WTC11 (cell line): Measurements from ENCODE around the gene FILIP1L. TPM values are rescaled to one million over a fixed set of nuclear protein-coding genes. Genes with fewer than 3 reads are reported as not detected.
A peak's percentile ranks its signal among the peaks of the same experiment; 100 is the strongest.

Source experiments
- ATAC-seq: fragments of 200-7000 bp; cut with Tn5 transposase; 2 replicates; pipeline ENCODE4 v1.10.0; 2021; ENCODE audit warnings: mild to moderate bottlenecking, moderate library complexity
- Bru-seq: library from RNA; stranded (reverse); fragments of 400-500 nt; gene quantifications from one replicate; lab custom pipeline; 2021; lab: Mats Ljungman, UMichigan
- CTCF ChIA-PET: fragments of 300-600 bp; sonication (Branson Sonifier 250); formaldehyde crosslinking; loops from one replicate; lab custom pipeline; 2021; ENCODE audit warnings: antibody characterized with exemption; lab: Charles Lee
- POLR2A ChIA-PET: fragments of 350-600 bp; sonication (Branson Sonifier 250); formaldehyde crosslinking; loops from one replicate; lab custom pipeline; 2021; ENCODE audit warnings: antibody characterized with exemption; lab: Charles Lee
- DNase-seq: peaks from one replicate; pipeline ENCODE4 v3.0.0; 2021; ENCODE audit warnings: low spot score
- H3K27ac Mint-ChIP-seq: 2 replicates; pipeline ENCODE4 v1.8.0; 2021; ENCODE audit warnings: mixed read lengths
- H3K27me3 Mint-ChIP-seq: 2 replicates; pipeline ENCODE4 v1.8.0; 2021; ENCODE audit warnings: low read depth, mild to moderate bottlenecking, moderate library complexity, mixed read lengths
- H3K36me3 Mint-ChIP-seq: 2 replicates; pipeline ENCODE4 v1.8.0; 2021; ENCODE audit warnings: mixed read lengths
- H3K4me1 Mint-ChIP-seq: 2 replicates; pipeline ENCODE4 v1.8.0; 2022; ENCODE audit warnings: mixed read lengths
- H3K4me3 Mint-ChIP-seq: 2 replicates; pipeline ENCODE4 v1.8.0; 2021; ENCODE audit warnings: mild to moderate bottlenecking, moderate library complexity, mixed read lengths
- H3K9me3 Mint-ChIP-seq: 2 replicates; pipeline ENCODE4 v1.8.0; 2021; ENCODE audit warnings: mixed read lengths
- GABPB1 ChIP-seq: sonication (generic); formaldehyde crosslinking; IDR thresholded peaks from 2 replicates; pipeline ENCODE4 v1.8.1; 2023; ENCODE audit warnings: mild to moderate bottlenecking, missing genetic modification reagents
- JUN ChIP-seq: sonication (generic); formaldehyde crosslinking; IDR thresholded peaks from 2 replicates; pipeline ENCODE4 v1.8.0; 2023; ENCODE audit warnings: mild to moderate bottlenecking, missing genetic modification reagents
- SMAD4 ChIP-seq: sonication (generic); formaldehyde crosslinking; IDR thresholded peaks from 2 replicates; pipeline ENCODE4 v1.8.0; 2022; ENCODE audit warnings: mild to moderate bottlenecking, missing genetic modification reagents
- TEAD1 ChIP-seq: sonication (generic); formaldehyde crosslinking; IDR thresholded peaks from 2 replicates; pipeline ENCODE4 v1.8.0; 2022; ENCODE audit warnings: mild to moderate bottlenecking, missing genetic modification reagents
- TP53 ChIP-seq: sonication (generic); formaldehyde crosslinking; IDR thresholded peaks from 2 replicates; pipeline ENCODE4 v1.8.1; 2023; ENCODE audit warnings: mild to moderate bottlenecking, missing genetic modification reagents
- ZNF416 ChIP-seq: fragments of 250-450 bp; sonication (Bioruptor Pico); IDR thresholded peaks from 2 replicates; pipeline ENCODE4 v1.9.0; 2021; ENCODE audit warnings: mild to moderate bottlenecking, inconsistent platforms
- ZNF671 ChIP-seq: fragments of 250-450 bp; sonication (Bioruptor Pico); IDR thresholded peaks from 2 replicates; pipeline ENCODE4 v1.8.0; 2021; ENCODE audit warnings: mild to moderate bottlenecking
- long read RNA-seq, 3 experiments: library from RNA in 1 of 3; library from capped mRNA in 1 of 3; library from polyadenylated mRNA in 1 of 3; unstranded in 2 of 3; stranded (forward) in 1 of 3; transcript quantifications; one replicate each; pipeline ENCODE4 v2.0.0, GENCODE V29; 2021
- total RNA-seq: library from RNA; stranded (reverse); gene quantifications from 3 replicates; pipeline ENCODE4 v1.2.3, GENCODE V29; 2021
- TF ChIP-seq, protein P1 (sequence below): fragments of 250-450 bp; sonication (Bioruptor Pico); IDR thresholded peaks from 2 replicates; pipeline ENCODE4 v1.8.0; 2021; ENCODE audit warnings: mild to moderate bottlenecking
- TF ChIP-seq, protein P2 (sequence below): fragments of 200-600 bp; IDR thresholded peaks from 2 replicates; pipeline ENCODE4 v1.8.0; 2022; ENCODE audit warnings: antibody characterized with exemption
- TF ChIP-seq, protein P3 (sequence below): sonication (generic); formaldehyde crosslinking; IDR thresholded peaks from 2 replicates; pipeline ENCODE4 v1.8.0; 2023; ENCODE audit warnings: missing genetic modification reagents
- TF ChIP-seq, protein P4 (sequence below): sonication (generic); formaldehyde crosslinking; IDR thresholded peaks from 2 replicates; pipeline ENCODE4 v1.8.0; 2022; ENCODE audit warnings: mild to moderate bottlenecking, missing genetic modification reagents
- TF ChIP-seq, protein P5 (sequence below): fragments of 250-450 bp; sonication (Bioruptor Pico); IDR thresholded peaks from 2 replicates; pipeline ENCODE4 v2.1.2; 2022; ENCODE audit warnings: mild to moderate bottlenecking, moderate library complexity

Gene FILIP1L
- total RNA-seq (0.11 to 0.18 TPM (median 0.17 TPM) in 3 replicates), Bru-seq, nascent RNA (percentile 7 among the genes with signal in this experiment)
- long read RNA-seq, experiment 1, partial matches to known transcripts = 0 of 8 reads
- long read RNA-seq, experiment 1, other reads (novel, unspliced or antisense) = 8 of 8 reads
- long read RNA-seq, experiment 2 = 0 reads
- long read RNA-seq, experiment 3, partial matches to known transcripts = 0 of 1 reads
- long read RNA-seq, experiment 3, other reads (novel, unspliced or antisense) = 1 of 1 reads

DNA sequence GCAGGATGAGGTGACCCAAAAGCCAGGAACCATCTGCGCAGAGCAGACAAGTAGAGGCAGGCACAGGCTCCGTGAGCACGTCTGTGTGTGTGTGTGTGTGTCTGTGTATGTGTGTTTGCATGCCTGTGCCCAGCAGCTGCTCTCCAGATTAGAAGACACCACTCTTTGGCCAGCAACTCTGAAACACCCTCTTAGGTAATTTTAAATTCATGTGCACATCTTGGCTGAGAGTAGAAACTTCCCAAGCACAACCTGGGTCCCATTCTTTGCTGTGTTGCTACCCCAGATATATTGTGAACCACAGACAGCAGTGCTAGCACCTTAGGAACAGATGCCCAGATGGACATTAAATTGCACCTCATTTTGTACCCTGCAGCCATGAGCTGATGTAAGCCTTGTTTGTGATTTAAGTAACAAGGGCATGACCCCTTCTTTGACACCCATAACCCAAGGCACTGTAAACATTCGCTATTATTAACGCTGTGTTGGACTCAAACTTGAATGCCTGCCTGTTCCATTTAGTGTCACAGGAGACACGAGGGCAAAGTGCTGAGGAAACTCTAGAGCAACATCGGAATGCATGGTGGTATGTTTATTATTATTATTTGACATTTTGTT lies at the start of gene FILIP1L:
Gene FILIP1L (minus strand): TSS at position 89 of the 618 bp plus-strand sequence.
- Mint-ChIP-seq H3K4me3 (no peak within 1 kb of the TSS), H3K9me3 (peaks cover 3% of the 10 kb centered on the region; the same call in 1 of the 2 replicates), H3K27me3 (no peaks in the 10 kb centered on the region), H3K4me1 (no peaks in the 10 kb centered on the region), H3K36me3 (peaks cover 3% of the 10 kb centered on the region; the same call in 1 of the 2 replicates), H3K27ac (peak within 1 kb of the TSS; percentile 24; the same call in 1 of the 2 replicates)
- ATAC-seq = no peak
- DNase-seq = no peak
- no peak for TF ChIP-seq ZNF671 (CRISPR knock-in tag)
- peak; percentile 89 for TF ChIP-seq GABPB1 (CRISPR knock-in tag)
- TF ChIP-seq TP53 = no peak
- POLR2A ChIA-PET = no interaction called here
- CTCF ChIA-PET = no interaction called here

DNA sequence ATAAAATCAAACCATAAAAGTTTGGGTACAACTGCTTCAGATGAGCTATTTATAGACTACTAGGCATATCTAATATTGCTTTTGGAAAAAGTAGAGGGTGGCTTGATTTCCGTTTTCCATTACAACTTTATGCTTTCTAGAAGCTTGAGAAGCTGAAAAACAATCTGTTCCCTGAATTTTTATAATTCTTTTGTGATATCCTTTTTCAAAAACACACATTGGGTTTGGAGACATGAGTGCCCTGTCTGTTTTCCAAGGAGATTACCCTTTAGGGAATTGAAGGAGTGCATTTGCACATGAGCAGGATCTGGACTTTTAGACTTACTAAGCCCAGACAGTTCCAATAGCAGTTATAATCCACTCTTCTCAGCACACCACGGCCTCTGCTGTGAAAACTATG lies 49.5 kb upstream of the FILIP1L start:
- H3K9me3 Mint-ChIP-seq = no peaks in the 10 kb centered on the region
- H3K36me3 Mint-ChIP-seq = no peaks in the 10 kb centered on the region
- ATAC-seq = no peak
- H3K27me3 Mint-ChIP-seq = no peaks in the 10 kb centered on the region
- no peak overlapping the region for H3K4me3 Mint-ChIP-seq
- TF ChIP-seq, protein P1, sequence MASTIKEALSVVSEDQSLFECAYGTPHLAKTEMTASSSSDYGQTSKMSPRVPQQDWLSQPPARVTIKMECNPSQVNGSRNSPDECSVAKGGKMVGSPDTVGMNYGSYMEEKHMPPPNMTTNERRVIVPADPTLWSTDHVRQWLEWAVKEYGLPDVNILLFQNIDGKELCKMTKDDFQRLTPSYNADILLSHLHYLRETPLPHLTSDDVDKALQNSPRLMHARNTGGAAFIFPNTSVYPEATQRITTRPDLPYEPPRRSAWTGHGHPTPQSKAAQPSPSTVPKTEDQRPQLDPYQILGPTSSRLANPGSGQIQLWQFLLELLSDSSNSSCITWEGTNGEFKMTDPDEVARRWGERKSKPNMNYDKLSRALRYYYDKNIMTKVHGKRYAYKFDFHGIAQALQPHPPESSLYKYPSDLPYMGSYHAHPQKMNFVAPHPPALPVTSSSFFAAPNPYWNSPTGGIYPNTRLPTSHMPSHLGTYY (CRISPR knock-in tag) = no peak
- TF ChIP-seq ZNF416 (CRISPR knock-in tag) = no peak
- TF ChIP-seq JUN (CRISPR knock-in tag) = no peak
- TF ChIP-seq, protein P2, sequence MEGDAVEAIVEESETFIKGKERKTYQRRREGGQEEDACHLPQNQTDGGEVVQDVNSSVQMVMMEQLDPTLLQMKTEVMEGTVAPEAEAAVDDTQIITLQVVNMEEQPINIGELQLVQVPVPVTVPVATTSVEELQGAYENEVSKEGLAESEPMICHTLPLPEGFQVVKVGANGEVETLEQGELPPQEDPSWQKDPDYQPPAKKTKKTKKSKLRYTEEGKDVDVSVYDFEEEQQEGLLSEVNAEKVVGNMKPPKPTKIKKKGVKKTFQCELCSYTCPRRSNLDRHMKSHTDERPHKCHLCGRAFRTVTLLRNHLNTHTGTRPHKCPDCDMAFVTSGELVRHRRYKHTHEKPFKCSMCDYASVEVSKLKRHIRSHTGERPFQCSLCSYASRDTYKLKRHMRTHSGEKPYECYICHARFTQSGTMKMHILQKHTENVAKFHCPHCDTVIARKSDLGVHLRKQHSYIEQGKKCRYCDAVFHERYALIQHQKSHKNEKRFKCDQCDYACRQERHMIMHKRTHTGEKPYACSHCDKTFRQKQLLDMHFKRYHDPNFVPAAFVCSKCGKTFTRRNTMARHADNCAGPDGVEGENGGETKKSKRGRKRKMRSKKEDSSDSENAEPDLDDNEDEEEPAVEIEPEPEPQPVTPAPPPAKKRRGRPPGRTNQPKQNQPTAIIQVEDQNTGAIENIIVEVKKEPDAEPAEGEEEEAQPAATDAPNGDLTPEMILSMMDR = no peak
- TF ChIP-seq, protein P3, sequence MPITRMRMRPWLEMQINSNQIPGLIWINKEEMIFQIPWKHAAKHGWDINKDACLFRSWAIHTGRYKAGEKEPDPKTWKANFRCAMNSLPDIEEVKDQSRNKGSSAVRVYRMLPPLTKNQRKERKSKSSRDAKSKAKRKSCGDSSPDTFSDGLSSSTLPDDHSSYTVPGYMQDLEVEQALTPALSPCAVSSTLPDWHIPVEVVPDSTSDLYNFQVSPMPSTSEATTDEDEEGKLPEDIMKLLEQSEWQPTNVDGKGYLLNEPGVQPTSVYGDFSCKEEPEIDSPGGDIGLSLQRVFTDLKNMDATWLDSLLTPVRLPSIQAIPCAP (CRISPR knock-in tag) = no peak
- TF ChIP-seq, all 79 proteins: peak for 0
- Mint-ChIP-seq H3K4me1 (no peaks in the 10 kb centered on the region), H3K27ac (no peak overlapping the region)
- ChIA-PET POLR2A (no interaction called here), CTCF (interaction anchor here (1.0 kb wide), 1 partner anchor 95 kb away, joined by 4 read pairs; no protein-coding TSS in a partner anchor)
- DNase-seq = no peak

DNA sequence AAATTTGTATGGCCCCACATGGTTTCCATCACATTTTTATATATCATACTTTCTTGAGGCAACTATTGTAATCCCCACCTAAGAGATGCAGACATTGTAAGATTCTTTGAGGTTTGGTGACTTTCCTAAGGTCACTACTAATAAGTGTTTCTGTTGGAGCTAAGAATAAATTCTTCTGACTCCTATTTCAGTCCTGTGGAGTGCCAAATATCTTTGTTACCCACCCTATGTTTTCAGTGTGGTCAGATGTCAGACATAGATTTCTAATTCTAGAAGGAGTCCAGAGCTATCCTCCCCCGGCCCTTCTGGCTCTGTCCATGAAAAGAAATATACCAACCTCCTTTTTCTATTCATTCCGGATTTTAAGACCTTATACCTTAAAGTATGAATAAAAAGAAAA lies 46.2 kb upstream of the FILIP1L start:
- no peaks in the 10 kb centered on the region for H3K4me1 Mint-ChIP-seq
- no peaks in the 10 kb centered on the region for H3K27me3 Mint-ChIP-seq
- TF ChIP-seq SMAD4 (CRISPR knock-in tag) (no peak), TEAD1 (CRISPR knock-in tag) (no peak)
- TF ChIP-seq, protein P4, sequence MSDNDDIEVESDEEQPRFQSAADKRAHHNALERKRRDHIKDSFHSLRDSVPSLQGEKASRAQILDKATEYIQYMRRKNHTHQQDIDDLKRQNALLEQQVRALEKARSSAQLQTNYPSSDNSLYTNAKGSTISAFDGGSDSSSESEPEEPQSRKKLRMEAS (CRISPR knock-in tag) = no peak
- TF ChIP-seq, protein P5, sequence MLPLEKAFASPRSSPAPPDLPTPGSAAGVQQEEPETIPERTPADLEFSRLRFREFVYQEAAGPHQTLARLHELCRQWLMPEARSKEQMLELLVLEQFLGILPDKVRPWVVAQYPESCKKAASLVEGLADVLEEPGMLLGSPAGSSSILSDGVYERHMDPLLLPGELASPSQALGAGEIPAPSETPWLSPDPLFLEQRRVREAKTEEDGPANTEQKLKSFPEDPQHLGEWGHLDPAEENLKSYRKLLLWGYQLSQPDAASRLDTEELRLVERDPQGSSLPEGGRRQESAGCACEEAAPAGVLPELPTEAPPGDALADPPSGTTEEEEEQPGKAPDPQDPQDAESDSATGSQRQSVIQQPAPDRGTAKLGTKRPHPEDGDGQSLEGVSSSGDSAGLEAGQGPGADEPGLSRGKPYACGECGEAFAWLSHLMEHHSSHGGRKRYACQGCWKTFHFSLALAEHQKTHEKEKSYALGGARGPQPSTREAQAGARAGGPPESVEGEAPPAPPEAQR (CRISPR knock-in tag) = no peak
- ChIA-PET CTCF (no interaction called here), POLR2A (no interaction called here)
- no peak overlapping the region for H3K4me3 Mint-ChIP-seq
- DNase-seq (no peak), ATAC-seq (no peak)
- peaks cover 10% of the 10 kb centered on the region for H3K36me3 Mint-ChIP-seq
- H3K27ac Mint-ChIP-seq = no peak overlapping the region
- peaks cover 8% of the 10 kb centered on the region for H3K9me3 Mint-ChIP-seq
